ENCODE data around the gene CHCHD5. TPM values are rescaled to one million over a fixed set of nuclear protein-coding genes. Genes with fewer than 3 reads are reported as not detected.

The CHCHD5 gene
- total and polyA plus RNA-seq, 4 donors = 5.0 to 59.9 (median 21.2) TPM

- no peak for DNase-seq (ENCODE audit: low spot score)
- Histone ChIP-seq H3K9me3 (ENCODE audit: control insufficient read depth in 4 of 4, low read length in 3 of 4) (no peaks in the 10 kb centered on the region), H3K4me3 (ENCODE audit: low read depth in 1 of 3, low read length in 3 of 3) (no peak overlapping the region), H3K27me3 (ENCODE audit: control insufficient read depth in 4 of 4, insufficient read depth in 4 of 4, low read length in 3 of 4) (no peaks in the 10 kb centered on the region), H3K36me3 (ENCODE audit: control insufficient read depth in 4 of 4, insufficient read depth in 3 of 4, low read depth in 1 of 4, low read length in 3 of 4) (peaks cover 10 to 35% (median 26%) of the 10 kb centered on the region in 4 donors), H3K27ac (ENCODE audit: low read depth in 1 of 2, low read length in 2 of 2) (no peak overlapping the region), H3K4me1 (ENCODE audit: control insufficient read depth in 4 of 4, insufficient read depth in 4 of 4, low read length in 3 of 4) (peaks cover 2 to 4% (median 3%) of the 10 kb centered on the region in 4 donors), H3K9ac (ENCODE audit: low read depth in 1 of 2, low read length in 2 of 2) (no peak overlapping the region)
- TF ChIP-seq JUND (IDR thresholded peaks at IDR 0.05) = no peak
- TF ChIP-seq EGR1 (IDR thresholded peaks at IDR 0.05; ENCODE audit: low read depth in 2 of 2) = no peak
- no peak for TF ChIP-seq FOXA1 (IDR thresholded peaks at IDR 0.05)
- no peak for TF ChIP-seq REST (IDR thresholded peaks at IDR 0.05)
- no peak for TF ChIP-seq YY1 (IDR thresholded peaks at IDR 0.05)
- TF ChIP-seq HNF4A (conservative IDR thresholded peaks at IDR 0.05) = no peak
- TF ChIP-seq HNF4G (IDR thresholded peaks at IDR 0.05) = no peak
- TF ChIP-seq RAD21 (IDR thresholded peaks at IDR 0.05) = no peak
- TF ChIP-seq NR2F2 (IDR thresholded peaks at IDR 0.05) = no peak
- TF ChIP-seq ATF3 (IDR thresholded peaks at IDR 0.05) = no peak
- 77% methylated on average over 5 of the region's 5 CpGs for WGBS
Observed at GRCh38 chr2:112577756-112578155, 6.7 kb upstream of the CHCHD5 start.

- Histone ChIP-seq H3K4me3 (ENCODE audit: low read depth in 1 of 3, low read length in 3 of 3) (no peak overlapping the region), H3K27me3 (ENCODE audit: control insufficient read depth in 4 of 4, insufficient read depth in 4 of 4, low read length in 3 of 4) (no peaks in the 10 kb centered on the region), H3K36me3 (ENCODE audit: control insufficient read depth in 4 of 4, insufficient read depth in 3 of 4, low read depth in 1 of 4, low read length in 3 of 4) (peaks cover 3 to 23% (median 17%) of the 10 kb centered on the region in 4 donors), H3K27ac (ENCODE audit: low read depth in 1 of 2, low read length in 2 of 2) (no peak overlapping the region), H3K9ac (ENCODE audit: low read depth in 1 of 2, low read length in 2 of 2) (no peak overlapping the region), H3K4me1 (ENCODE audit: control insufficient read depth in 4 of 4, insufficient read depth in 4 of 4, low read length in 3 of 4) (peaks cover 4 to 16% (median 9%) of the 10 kb centered on the region in 4 donors), H3K9me3 (ENCODE audit: control insufficient read depth in 4 of 4, low read length in 3 of 4) (no peaks in the 10 kb centered on the region)
- no peak for DNase-seq (ENCODE audit: low spot score)
- TF ChIP-seq ATF3 (IDR thresholded peaks at IDR 0.05) (peak; percentile 13), REST (IDR thresholded peaks at IDR 0.05) (no peak), RAD21 (IDR thresholded peaks at IDR 0.05) (no peak)
Observed at GRCh38 chr2:112579241-112579640, 5.2 kb upstream of the CHCHD5 start.

GRCh38 chr2:112580084-112580483 lies 4.3 kb upstream of the CHCHD5 start:
- H3K27me3 ChIP-seq (ENCODE audit: control insufficient read depth in 4 of 4, insufficient read depth in 4 of 4, low read length in 3 of 4) = no peaks in the 10 kb centered on the region
- WGBS = 95% methylated on average over 7 of the region's 7 CpGs
- DNase-seq (ENCODE audit: low spot score) = no peak
- peaks cover 4 to 20% (median 13%) of the 10 kb centered on the region in 4 donors for H3K4me1 ChIP-seq (ENCODE audit: control insufficient read depth in 4 of 4, insufficient read depth in 4 of 4, low read length in 3 of 4)
- H3K4me3 ChIP-seq (ENCODE audit: low read depth in 1 of 3, low read length in 3 of 3) = no peak overlapping the region
- H3K9ac ChIP-seq (ENCODE audit: low read depth in 1 of 2, low read length in 2 of 2) = no peak overlapping the region
- H3K36me3 ChIP-seq (ENCODE audit: control insufficient read depth in 4 of 4, insufficient read depth in 3 of 4, low read depth in 1 of 4, low read length in 3 of 4) = peaks cover 0 to 15% (median 9%) of the 10 kb centered on the region in 4 donors
- H3K27ac ChIP-seq (ENCODE audit: low read depth in 1 of 2, low read length in 2 of 2) = no peak overlapping the region
- H3K9me3 ChIP-seq (ENCODE audit: control insufficient read depth in 4 of 4, low read length in 3 of 4) = no peaks in the 10 kb centered on the region
- TF ChIP-seq FOXA1 (IDR thresholded peaks at IDR 0.05) (no peak), ATF3 (IDR thresholded peaks at IDR 0.05) (no peak), MAX (IDR thresholded peaks at IDR 0.05) (no peak)
